HG03520 (cell line): ENCODE measurements around the gene RNF217.
A peak's percentile ranks its signal among the peaks of the same experiment; 100 is the strongest.

Source experiments
- ATAC-seq: cut with Tn5 transposase; IDR thresholded peaks from one replicate; pipeline ENCODE4 v1.9.1; 2021; ENCODE audit warnings: mild to moderate bottlenecking, moderate library complexity; ENCODE audit not compliant: unreplicated experiment

Gene RNF217

DNA sequence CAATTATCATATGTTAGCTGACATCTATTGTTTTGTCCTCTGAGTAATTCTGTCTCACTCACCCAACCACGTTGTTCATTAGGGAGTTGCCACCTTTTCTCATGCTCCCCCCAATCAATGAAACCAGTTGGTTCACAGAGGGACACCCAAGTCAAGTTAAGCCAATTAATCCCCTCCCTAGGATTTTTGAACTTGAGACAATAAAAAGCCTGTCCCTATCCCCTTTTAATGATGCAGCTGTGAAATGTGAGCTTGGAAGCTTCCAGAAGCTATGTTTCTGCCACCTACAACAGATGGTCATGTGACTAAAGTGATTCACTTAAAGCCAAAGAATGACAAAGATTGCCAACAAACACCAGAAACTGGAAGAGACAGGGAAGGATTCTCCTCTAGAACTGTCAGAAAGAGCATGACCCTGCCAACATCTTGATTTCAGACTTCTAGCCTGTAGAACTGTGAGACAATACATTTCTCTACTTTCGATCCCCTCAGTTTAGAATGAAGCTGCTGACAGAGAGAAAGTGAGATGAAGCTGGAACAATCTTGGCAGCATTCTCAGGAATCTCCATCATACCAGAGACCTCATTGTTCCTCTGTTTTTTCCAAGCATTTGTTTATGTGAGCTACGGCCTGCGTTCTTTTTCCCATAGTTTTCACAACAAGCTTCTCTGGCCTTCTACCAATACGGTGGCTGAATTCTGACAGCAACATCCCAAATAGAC, 133.5 kb downstream of the RNF217 start:
- no peak for ATAC-seq

DNA sequence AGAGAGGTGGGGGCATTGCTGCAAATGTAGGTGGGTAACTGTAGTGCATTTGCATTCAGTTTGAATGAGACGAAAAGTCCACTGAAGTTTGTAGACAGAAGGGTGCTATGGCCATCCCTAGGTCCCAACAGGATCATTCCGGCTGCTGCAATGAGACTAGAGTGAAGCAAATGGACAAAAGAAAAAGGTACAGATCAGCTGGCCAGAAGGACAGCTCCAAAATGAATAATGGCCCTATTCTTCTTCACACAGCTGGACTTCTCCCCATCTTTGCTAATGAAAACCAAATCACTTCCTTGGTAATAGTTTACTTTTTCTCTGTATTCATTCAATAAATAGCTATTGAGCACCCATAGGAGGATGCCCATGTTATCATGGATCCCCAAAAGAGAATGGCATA, 134.9 kb downstream of the RNF217 start:
- ATAC-seq, result no peak

GRCh38 chr6:125098253-125098652, 136.0 kb downstream of the RNF217 start:
- ATAC-seq, result no peak

DNA sequence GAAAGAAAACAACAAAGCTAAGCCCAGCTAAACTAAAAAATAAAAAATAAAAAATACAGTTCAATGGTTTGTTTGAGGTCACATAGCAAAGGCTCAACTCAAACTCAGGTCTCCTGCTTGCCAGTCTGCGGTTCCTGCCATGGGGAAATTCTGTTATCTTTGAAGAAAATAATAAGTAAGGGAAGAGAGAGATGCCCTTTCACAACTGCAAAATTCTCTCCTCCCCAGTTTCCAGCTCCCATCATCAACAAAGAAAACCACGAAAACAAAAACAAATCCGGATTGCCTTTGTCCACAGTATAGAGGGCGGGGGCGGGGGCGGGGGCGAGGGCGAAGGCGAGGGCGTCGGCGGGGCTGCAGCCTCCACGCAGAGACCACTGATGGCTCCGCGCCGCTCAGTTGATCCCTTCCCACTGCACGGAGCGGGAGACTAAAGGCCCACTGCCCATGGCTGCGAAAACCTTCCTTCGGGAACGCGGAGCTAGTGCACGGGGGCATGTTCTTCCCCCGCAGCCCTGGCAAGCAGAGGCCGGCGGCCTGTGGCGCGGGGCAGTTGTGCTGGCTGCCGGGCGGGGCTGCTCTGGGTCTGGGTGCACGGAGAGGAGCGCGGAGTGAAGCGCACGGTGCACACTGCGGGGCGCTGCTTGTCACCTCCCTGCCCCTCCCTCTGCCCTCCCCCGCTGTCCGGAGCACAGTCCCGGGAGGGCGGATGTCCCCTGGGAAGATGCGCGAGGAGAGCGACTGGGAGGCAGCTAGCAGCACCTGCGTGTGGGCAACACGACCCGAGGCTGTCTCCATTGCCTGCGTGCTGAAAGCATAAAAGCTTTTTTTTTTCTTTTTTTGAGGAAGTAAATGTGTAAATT, 137.2 kb downstream of the RNF217 start:
- ATAC-seq, result peak; percentile 70

GRCh38 chr6:125100074-125100652, 137.9 kb downstream of the RNF217 start:
- ATAC-seq, result no peak

DNA sequence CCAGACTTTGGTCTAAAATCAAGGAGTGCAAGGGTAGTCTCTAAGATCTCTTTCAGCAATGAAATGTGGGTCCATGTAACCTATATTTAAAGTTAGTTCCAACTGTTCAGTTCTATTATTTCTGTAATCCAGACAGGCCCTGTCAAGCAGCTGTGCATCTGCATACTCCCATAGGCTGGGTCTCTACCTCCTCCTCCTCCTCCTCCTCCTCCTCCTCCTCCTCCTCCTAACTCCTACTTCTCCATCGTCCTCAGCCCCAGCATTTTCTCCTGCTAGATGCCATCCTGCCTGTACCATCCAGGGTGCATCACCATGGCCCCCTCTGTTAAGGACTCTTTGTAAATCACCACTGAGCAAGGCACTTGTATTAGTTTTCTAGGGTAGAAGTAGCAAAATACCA, 138.9 kb downstream of the RNF217 start:
- no peak for ATAC-seq

- no peak for ATAC-seq
These were observed 139.4 kb downstream of the RNF217 start for GRCh38 chr6:125101631-125102030.

DNA sequence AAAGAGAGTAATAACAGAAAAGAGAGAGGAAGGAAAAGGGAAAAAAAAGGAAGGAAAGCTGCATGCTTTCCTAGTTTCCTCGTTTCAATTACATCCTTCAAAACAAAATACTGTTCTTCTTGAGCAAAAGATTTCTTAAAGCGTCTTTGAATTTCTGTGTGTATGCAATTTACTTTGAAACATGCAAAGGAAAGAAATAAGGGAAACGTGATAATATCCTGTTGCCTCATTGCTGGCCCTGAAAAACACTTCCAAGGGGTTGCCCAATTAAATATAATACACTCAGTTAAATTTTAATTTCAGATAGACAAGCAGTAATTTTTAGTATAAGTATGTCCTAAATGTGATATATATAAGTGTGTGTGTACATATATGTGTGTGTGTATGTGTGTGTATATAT, 140.2 kb downstream of the RNF217 start:
- no peak for ATAC-seq

GRCh38 chr6:125102891-125103290, 140.7 kb downstream of the RNF217 start:
- no peak for ATAC-seq

DNA sequence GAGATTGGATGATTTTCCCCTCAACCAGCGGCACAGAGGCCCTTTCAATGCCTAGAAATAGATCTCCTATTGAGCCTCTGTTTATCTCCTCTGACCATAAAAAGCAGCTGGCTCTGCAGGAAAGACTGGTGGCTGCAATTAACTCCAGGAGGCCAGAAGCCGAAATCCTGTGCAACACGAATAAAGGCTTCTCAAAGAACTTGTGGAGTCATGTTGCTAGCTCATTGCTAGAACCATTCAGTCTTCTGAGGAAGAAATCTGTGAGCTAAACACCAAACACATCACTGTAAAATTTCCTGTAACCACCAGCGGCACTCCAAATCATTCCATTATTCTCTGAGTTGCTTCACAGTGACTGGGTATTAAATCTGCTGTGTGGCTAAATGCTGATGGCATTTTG, 142.2 kb downstream of the RNF217 start:
- no peak for ATAC-seq

- ATAC-seq, result no peak
These were observed 144.8 kb downstream of the RNF217 start for GRCh38 chr6:125107048-125107447.

DNA sequence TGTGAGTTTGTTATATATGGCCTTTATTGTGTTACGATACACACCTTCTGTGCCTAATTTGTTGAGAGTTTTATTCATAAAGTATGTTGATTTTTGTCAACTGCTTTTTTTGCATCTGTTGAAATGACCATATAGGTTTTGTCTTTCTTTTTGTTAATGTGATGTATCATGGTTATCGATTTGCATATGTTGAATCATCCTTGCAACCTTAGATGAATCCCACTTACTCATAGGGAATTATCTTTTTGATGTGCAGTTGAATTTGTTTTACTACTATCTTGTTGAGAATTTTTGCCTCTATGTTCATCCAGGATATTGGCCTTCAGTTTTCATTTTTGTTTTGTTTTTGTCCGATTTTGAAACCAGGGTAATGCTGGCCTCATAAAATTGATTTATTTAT, 145.7 kb downstream of the RNF217 start:
- no peak for ATAC-seq

- ATAC-seq, result no peak
These were observed 147.8 kb downstream of the RNF217 start for GRCh38 chr6:125110056-125110455.

- no peak for ATAC-seq
These were observed 149.2 kb downstream of the RNF217 start for GRCh38 chr6:125111219-125111983.

GRCh38 chr6:125112934-125113333, 150.7 kb downstream of the RNF217 start:
- ATAC-seq, result no peak

- ATAC-seq, result peak; percentile 61
These were observed 152.1 kb downstream of the RNF217 start for GRCh38 chr6:125114248-125114858.

DNA sequence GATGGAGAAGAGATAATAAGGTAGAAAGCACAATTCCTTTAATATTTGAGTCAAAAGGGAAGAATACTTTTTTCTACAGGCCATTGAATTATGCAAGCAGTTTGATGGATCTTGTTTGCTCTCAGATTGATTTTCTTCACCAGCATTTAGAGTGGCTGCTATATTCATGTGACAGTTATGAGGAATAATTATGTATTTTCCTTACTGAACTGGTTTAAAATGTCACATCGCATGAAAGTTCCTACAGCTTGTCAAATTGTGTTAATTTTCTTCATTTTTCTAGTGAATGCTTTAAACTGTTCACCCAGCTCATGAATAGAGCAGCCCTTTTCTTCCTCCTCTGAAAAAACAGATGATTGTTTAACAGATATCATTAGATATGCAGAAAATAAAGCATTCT, 153.9 kb downstream of the RNF217 start:
- ATAC-seq, result no peak

DNA sequence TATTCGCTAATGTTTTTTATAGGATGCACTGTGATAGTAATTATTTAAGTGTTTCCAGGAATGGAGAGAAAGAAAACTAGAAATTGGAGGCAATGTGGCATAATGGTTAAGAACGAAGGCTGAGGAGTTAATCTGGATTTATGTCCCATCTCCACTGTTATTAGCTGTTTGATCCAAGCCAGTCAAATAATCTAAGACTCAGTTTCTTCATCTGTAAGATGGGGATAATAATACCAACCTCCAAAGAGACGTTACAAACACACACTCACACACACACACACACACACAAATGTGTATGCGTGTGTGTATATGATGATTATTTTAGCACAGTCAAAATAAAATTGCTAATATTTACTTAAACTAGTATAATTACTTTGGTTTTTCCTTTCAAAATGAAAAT, 154.5 kb downstream of the RNF217 start:
- ATAC-seq, result no peak

DNA sequence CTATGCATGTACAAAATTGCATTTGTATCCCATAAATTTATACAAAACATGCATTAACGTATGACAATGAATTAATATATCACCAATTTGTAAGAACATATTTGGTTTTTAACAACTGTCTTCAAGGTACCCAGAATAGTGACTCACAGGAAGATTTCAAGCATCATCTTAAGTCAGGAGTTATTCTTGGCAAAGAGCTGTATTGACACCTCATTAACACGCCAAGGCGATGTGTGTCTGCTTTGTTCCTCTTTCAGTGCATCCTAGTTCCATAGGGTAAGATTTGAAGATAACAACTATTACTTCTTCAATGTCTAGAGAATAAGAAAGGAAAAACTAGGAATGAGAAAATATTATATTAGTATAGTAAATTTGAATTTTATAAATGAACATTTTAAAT, 155.6 kb downstream of the RNF217 start:
- ATAC-seq, result no peak

DNA sequence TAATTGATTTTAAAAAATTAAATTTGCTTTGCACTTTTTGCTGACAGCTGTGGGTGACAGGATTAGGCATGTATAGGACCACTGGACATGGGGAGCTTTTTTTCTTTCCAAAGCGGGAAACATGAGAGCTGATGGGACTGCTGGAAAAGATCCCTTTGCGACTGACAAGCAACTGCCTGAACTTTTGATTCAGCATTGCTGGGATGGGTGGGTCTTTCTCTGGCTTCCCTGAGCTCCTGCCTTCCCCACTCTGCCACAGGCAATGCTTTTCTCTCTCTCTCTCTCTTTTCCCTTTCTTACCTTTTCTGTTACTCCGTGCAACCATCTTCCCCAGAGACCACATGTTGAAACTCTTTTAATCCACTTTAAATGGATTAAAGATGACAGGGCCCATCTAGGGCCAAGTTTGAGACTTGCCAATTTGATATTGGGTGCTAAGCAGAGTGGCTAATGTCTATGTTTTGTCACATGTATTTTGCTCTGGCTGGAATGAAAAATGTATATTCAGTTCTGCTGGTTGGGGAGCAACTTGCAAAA, 157.9 kb downstream of the RNF217 start:
- ATAC-seq, result no peak
